ENCODE results near the gene STAT6. TPM values are rescaled to one million over a fixed set of nuclear protein-coding genes. Genes with fewer than 3 reads are reported as not detected.
A peak's percentile ranks its signal among the peaks of the same experiment; 100 is the strongest.

STAT6 gene
- total RNA-seq, 1 experiment from 2014 or later, result 44.4 TPM

GRCh38 chr12:57057067-57057751 lies 54.0 kb downstream of the STAT6 start:
- H3K27ac Mint-ChIP-seq, result peak overlapping the region in 1 of 3 experiments; percentile 31; a peak in 1 of 7 replicates
- no peak overlapping the region for H4K5ac ChIP-seq (ENCODE audit: insufficient read length, low read depth, low read length)
- no peak overlapping the region for H3K18ac ChIP-seq (ENCODE audit: insufficient read length, low read depth, low read length)
- no peak overlapping the region for H2BK20ac ChIP-seq (ENCODE audit: low read depth, low read length, poor library complexity, severe bottlenecking)
- no peak overlapping the region for H3K4me3 Mint-ChIP-seq
- H3K23me2 ChIP-seq (ENCODE audit: insufficient read length, low read depth, low read length, poor library complexity, severe bottlenecking), result no peaks in the 10 kb centered on the region
- no peak overlapping the region for H3K14ac ChIP-seq (ENCODE audit: insufficient read depth, low read length)
- H3K79me2 ChIP-seq (ENCODE audit: insufficient read depth, low read length), result no peaks in the 10 kb centered on the region
- no peak overlapping the region for H3K4me2 ChIP-seq (ENCODE audit: insufficient read depth, insufficient read length, low read length)
- H3T11ph ChIP-seq (ENCODE audit: low read length), result no peak overlapping the region
- WGBS (ENCODE audit: extremely low coverage, insufficient read length, low lambda C conversion rate), result no CpG with 5 or more reads among the region's 6 CpGs
- no peak overlapping the region for H2BK5ac ChIP-seq (ENCODE audit: insufficient read length, low read length)
- H3K9me3 Mint-ChIP-seq, result no peaks in the 10 kb centered on the region
- no peak overlapping the region for H3K4ac ChIP-seq (ENCODE audit: low read depth, low read length)
- no peak overlapping the region for H2BK15ac ChIP-seq (ENCODE audit: low read depth, low read length)
- no peak overlapping the region for H2BK12ac ChIP-seq (ENCODE audit: insufficient read length, low read depth, low read length)
- peaks cover 33 to 67% (median 58%) of the 10 kb centered on the region in 3 experiments; a peak in 6 of 7 replicates for H3K36me3 Mint-ChIP-seq (ENCODE audit: insufficient read depth in 1 of 3, low read depth in 3 of 3)
- no peak for DNase-seq
- H3K56ac ChIP-seq (ENCODE audit: insufficient read length, low read depth, low read length), result no peak overlapping the region
- no peak overlapping the region for H2BK120ac ChIP-seq (ENCODE audit: low read depth, low read length, poor library complexity, severe bottlenecking)
- no peaks in the 10 kb centered on the region for H3K27me3 Mint-ChIP-seq (ENCODE audit: low read depth)
- no peak overlapping the region for H3K23ac ChIP-seq (ENCODE audit: insufficient read length, low read depth, low read length)
- no peak overlapping the region for H2AFZ ChIP-seq (ENCODE audit: low read length)
- no peaks in the 10 kb centered on the region for H3K27me3 ChIP-seq (ENCODE audit: insufficient read depth, low read length)
- H3K27ac ChIP-seq (ENCODE audit: insufficient read length, low read depth, low read length), result no peak overlapping the region
- no peak overlapping the region for H3K9ac ChIP-seq (ENCODE audit: extremely low read depth, insufficient read length, low read length)
- no peaks in the 10 kb centered on the region for H3K4me1 Mint-ChIP-seq
- H3K4me1 ChIP-seq (ENCODE audit: insufficient read depth, low read length), result no peaks in the 10 kb centered on the region
- TF ChIP-seq, protein P1, sequence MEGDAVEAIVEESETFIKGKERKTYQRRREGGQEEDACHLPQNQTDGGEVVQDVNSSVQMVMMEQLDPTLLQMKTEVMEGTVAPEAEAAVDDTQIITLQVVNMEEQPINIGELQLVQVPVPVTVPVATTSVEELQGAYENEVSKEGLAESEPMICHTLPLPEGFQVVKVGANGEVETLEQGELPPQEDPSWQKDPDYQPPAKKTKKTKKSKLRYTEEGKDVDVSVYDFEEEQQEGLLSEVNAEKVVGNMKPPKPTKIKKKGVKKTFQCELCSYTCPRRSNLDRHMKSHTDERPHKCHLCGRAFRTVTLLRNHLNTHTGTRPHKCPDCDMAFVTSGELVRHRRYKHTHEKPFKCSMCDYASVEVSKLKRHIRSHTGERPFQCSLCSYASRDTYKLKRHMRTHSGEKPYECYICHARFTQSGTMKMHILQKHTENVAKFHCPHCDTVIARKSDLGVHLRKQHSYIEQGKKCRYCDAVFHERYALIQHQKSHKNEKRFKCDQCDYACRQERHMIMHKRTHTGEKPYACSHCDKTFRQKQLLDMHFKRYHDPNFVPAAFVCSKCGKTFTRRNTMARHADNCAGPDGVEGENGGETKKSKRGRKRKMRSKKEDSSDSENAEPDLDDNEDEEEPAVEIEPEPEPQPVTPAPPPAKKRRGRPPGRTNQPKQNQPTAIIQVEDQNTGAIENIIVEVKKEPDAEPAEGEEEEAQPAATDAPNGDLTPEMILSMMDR (conservative IDR thresholded peaks at IDR 0.05), result no peak
- H4K20me1 ChIP-seq (ENCODE audit: control insufficient read depth, insufficient read depth, insufficient read length), result no peaks in the 10 kb centered on the region
- H4K91ac ChIP-seq (ENCODE audit: insufficient read length, low read depth, low read length), result no peak overlapping the region
- H4K8ac ChIP-seq (replicated peaks; ENCODE audit: insufficient read length, low read depth, low read length), result no peak overlapping the region
- no peaks in the 10 kb centered on the region for H3K9me3 ChIP-seq (ENCODE audit: control insufficient read depth, low read depth, low read length)
- H2AK5ac ChIP-seq (ENCODE audit: insufficient read length, low read length), result no peak overlapping the region
- H3K79me1 ChIP-seq (ENCODE audit: insufficient read depth, low read depth, low read length, poor library complexity, severe bottlenecking), result no peaks in the 10 kb centered on the region
